Adrenal gland (tissue), 19 donors: ENCODE measurements around the gene ARAF. TPM values are rescaled to one million over a fixed set of nuclear protein-coding genes. Genes with fewer than 3 reads are reported as not detected.
"Not testable (repeated sequence)": the region's sequence is repeated elsewhere in the genome, so short reads cannot be mapped to it uniquely, and the experiment has no call there.

Source experiments
- DNase-seq, 7 donors: peaks; one replicate each; pipeline ENCODE4 v3.0.0-alpha.2; 2019 to 2020
- H3K27ac ChIP-seq, 5 donors: fragments of 200-600 bp; sonication (generic) in 4 of 5; 1 replicate in 3 of 5; 2 replicates in 2 of 5; pipeline versions ENCODE4 v1.5.1 to v1.8.0; 2016 to 2020; ENCODE audit warnings: mild to moderate bottlenecking in 1 of 5
- H3K27me3 ChIP-seq: fragments of 200-600 bp; 2 replicates; pipeline ENCODE4 v1.8.0; 2021
- H3K36me3 ChIP-seq, 2 donors: fragments of 200-600 bp; replicated peaks in 1 of 2; 1 replicate in 1 of 2; 2 replicates in 1 of 2; pipeline versions ENCODE4 v1.5.1 to v1.8.0; 2018 to 2022
- H3K4me1 ChIP-seq, 2 donors: fragments of 200-600 bp; replicated peaks in 1 of 2; 1 replicate in 1 of 2; 2 replicates in 1 of 2; pipeline versions ENCODE4 v1.5.1 to v1.8.0; 2018 to 2021
- H3K4me3 ChIP-seq, 4 donors: fragments of 200-600 bp; sonication (generic) in 3 of 4; one replicate each; pipeline ENCODE4 v1.5.1; 2016 to 2018
- H3K9me3 ChIP-seq, 3 donors: fragments of 200-600 bp; sonication (generic) in 1 of 3; replicated peaks in 1 of 3; 1 replicate in 2 of 3; 2 replicates in 1 of 3; pipeline versions ENCODE4 v1.5.1 to v1.8.0; 2016 to 2021
- POLR2A ChIP-seq, 2 donors: fragments of 450-650 bp; IDR thresholded peaks; one replicate each; pipeline ENCODE4 v1.6.1; 2017; ENCODE audit warnings: antibody characterized with exemption in 2 of 2, mild to moderate bottlenecking in 2 of 2, moderate library complexity in 1 of 2
- WGBS, 4 donors: extraction: QIAGEN DNeasy Blood & Tissue Kit in 2 of 4; methylation state at CpG; one replicate each; pipeline versions ENCODE4 v1.1.5 to v1.1.7; 2013 to 2017; 5-methylcytosine and 5-hydroxymethylcytosine counted together
- intact Hi-C, 2 donors: fragments of 100-400 bp; cut with DNase I; formaldehyde crosslinking; loops; one replicate each; pipeline versions ENCODE4 v1.14.1 to v1.15.0; 2022 to 2023
- long read RNA-seq, 10 donors: library from polyadenylated mRNA in 3 of 10; unstranded in 2 of 10; stranded (forward) in 1 of 10; transcript quantifications; one replicate each; pipeline ENCODE4 v2.0.0 and lab custom pipeline, GENCODE V29; 2021 to 2026
- polyA plus RNA-seq, 3 donors: library from polyadenylated mRNA; stranded (reverse); fragments of 200-250 nt in 2 of 3; fragments of 350-450 nt in 1 of 3; fragmentation: Illumina TruSeq in 1 of 3; extraction: RNeasy Lipid Tissue Mini Kit (QIAGEN cat#74804) in 1 of 3; gene quantifications; one replicate each; pipeline ENCODE4 v1.2.3, GENCODE V29; 2013 to 2014
- total RNA-seq, 9 donors: library from RNA; depleted of rRNA in 4 of 9; stranded (reverse); fragments of >200 nt in 4 of 9; fragments of 120-200 nt in 1 of 9; fragmentation: NEBNext Ultra II Directional in 1 of 9; extraction: Animal tissue kit (Norgen Biotek cat#: 25700) in 1 of 9; gene quantifications; one replicate each; pipeline versions ENCODE4 v1.1.0 to v1.2.4, GENCODE V29; 2013 to 2023
- TF ChIP-seq, protein P1 (sequence below), 6 experiments: fragments of 450-650 bp in 4 of 6; fragments of 200-600 bp in 2 of 6; sonication (generic) in 1 of 6; IDR thresholded peaks; 1 replicate in 5 of 6; 2 replicates in 1 of 6; pipeline versions ENCODE4 v1.5.1 to v1.8.0; 2016 to 2021; ENCODE audit warnings: antibody characterized with exemption in 6 of 6, mild to moderate bottlenecking in 2 of 6, moderate library complexity in 1 of 6
- donor health status: healthy with polysubstance abuse.
- donor health status: Bipolar disorder and iron deficiency.
- donor health status: DM: yes; HTN: yes; CAD: no.
- donor health status: DM: no; HTN: no; CAD: no.
- donor health status: DM: no; HTN: no; CAD: no.
- donor health status: DM: yes; HTN: yes; CAD: no.

The ARAF gene
- total RNA-seq (100 to 1,000 TPM in 2 of 9 donors, 10 to 100 TPM in 7; 31.2 to 113 (median 66.5) TPM), polyA plus RNA-seq (10 to 100 TPM; 51.2 to 64.5 (median 59.4) TPM)
- long read RNA-seq, donor 1, partial matches to known transcripts, result 8 of 11 reads
- long read RNA-seq, donor 1, other reads (novel, unspliced or antisense), result 0 of 11 reads
- long read RNA-seq, donor 2, partial matches to known transcripts, result 6 of 11 reads
- long read RNA-seq, donor 2, other reads (novel, unspliced or antisense), result 0 of 11 reads
- long read RNA-seq, donor 3, partial matches to known transcripts, result 0 of 4 reads
- long read RNA-seq, donor 3, other reads (novel, unspliced or antisense), result 0 of 4 reads
- long read RNA-seq, donor 4, transcript ARAF-203 (16 exons, 2,458 nt), result major isoform, 21 of 22 reads
- long read RNA-seq, donor 4, partial matches to known transcripts, result 1 of 22 reads
- long read RNA-seq, donor 4, other reads (novel, unspliced or antisense), result 0 of 22 reads
- long read RNA-seq, donor 5, transcript ARAF-203 (16 exons, 2,458 nt), result major isoform, 164 of 199 reads
- long read RNA-seq, donor 5, transcript ARAF-202 (6 exons, 1,271 nt), result minor isoform, 6 of 199 reads
- long read RNA-seq, donor 5, partial matches to known transcripts, result 22 of 199 reads
- long read RNA-seq, donor 5, other reads (novel, unspliced or antisense), result 4 of 199 reads
- long read RNA-seq, donor 6, transcript ARAF-203 (16 exons, 2,458 nt), result major isoform, 7 of 14 reads
- long read RNA-seq, donor 6, partial matches to known transcripts, result 1 of 14 reads
- long read RNA-seq, donor 6, other reads (novel, unspliced or antisense), result 6 of 14 reads
- long read RNA-seq, donor 7, partial matches to known transcripts, result 0 of 3 reads
- long read RNA-seq, donor 7, other reads (novel, unspliced or antisense), result 0 of 3 reads
- long read RNA-seq, donor 8, transcript ARAF-203 (16 exons, 2,458 nt), result major isoform, 7 of 8 reads
- long read RNA-seq, donor 8, partial matches to known transcripts, result 0 of 8 reads
- long read RNA-seq, donor 8, other reads (novel, unspliced or antisense), result 0 of 8 reads
- long read RNA-seq, donor 9, partial matches to known transcripts, result 14 of 18 reads
- long read RNA-seq, donor 9, other reads (novel, unspliced or antisense), result 0 of 18 reads
- long read RNA-seq, donor 10, transcript ARAF-203 (16 exons, 2,458 nt), result major isoform, 9 of 18 reads
- long read RNA-seq, donor 10, partial matches to known transcripts, result 8 of 18 reads
- long read RNA-seq, donor 10, other reads (novel, unspliced or antisense), result 0 of 18 reads

DNA sequence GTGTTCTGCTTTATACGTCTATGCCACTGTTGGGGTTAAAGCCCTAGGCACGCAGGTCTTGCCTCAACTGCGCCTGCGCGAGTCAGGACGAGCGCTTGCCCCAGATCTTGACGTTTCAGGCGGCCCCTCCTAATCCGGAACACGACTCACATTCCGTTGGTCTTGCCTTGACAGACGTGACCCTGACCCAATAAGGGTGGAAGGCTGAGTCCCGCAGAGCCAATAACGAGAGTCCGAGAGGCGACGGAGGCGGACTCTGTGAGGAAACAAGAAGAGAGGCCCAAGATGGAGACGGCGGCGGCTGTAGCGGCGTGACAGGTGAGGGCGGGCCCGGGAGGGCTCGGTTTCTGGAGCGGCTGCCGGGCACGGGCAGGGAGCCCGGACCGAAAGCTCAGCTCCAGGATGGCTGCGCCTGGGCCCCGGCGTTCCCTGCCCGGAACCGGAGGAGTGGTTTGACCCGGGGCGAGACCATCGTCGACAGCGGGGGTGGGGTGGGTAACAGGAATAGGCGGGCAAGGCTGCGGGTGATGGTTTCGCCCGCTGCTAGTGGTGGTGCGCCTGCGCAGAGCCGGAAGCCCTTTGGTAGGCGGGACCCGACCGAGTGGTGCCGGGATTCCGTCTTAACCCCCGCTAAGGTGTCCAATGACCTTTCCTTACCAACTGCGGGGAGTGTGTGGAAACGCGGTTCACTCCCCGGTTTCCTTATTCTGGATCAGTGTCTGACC, at the start of gene ARAF:
ARAF (plus strand) TSS at position 272 of the 725 bp plus-strand sequence. CDS start 1,763 bp downstream, outside the sequence.
- intact Hi-C loops, result loop anchor here in 1 of 2 donors (10.0 kb wide), 1 partner anchor 84 kb away; no protein-coding TSS in a partner anchor
- WGBS, 4 donors, result 0 to 39% (median 14%) methylated on average over 4 to 59 of the region's 59 CpGs
- DNase-seq, result peak; percentile 97 to 100 (median 99)
- Histone ChIP-seq H3K4me3 (peak within 1 kb of the TSS in 3 of 4 donors; percentile 52 to 63 (median 56)), H3K27me3 (no peaks in the 10 kb centered on the region), H3K36me3 (peaks cover 0 to 11% of the 10 kb centered on the region in 2 donors), H3K27ac (peak within 1 kb of the TSS; percentile 81 to 99 (median 95)), H3K9me3 (no peaks in the 10 kb centered on the region), H3K4me1 (no peaks in the 10 kb centered on the region)
- TF ChIP-seq, protein P1, sequence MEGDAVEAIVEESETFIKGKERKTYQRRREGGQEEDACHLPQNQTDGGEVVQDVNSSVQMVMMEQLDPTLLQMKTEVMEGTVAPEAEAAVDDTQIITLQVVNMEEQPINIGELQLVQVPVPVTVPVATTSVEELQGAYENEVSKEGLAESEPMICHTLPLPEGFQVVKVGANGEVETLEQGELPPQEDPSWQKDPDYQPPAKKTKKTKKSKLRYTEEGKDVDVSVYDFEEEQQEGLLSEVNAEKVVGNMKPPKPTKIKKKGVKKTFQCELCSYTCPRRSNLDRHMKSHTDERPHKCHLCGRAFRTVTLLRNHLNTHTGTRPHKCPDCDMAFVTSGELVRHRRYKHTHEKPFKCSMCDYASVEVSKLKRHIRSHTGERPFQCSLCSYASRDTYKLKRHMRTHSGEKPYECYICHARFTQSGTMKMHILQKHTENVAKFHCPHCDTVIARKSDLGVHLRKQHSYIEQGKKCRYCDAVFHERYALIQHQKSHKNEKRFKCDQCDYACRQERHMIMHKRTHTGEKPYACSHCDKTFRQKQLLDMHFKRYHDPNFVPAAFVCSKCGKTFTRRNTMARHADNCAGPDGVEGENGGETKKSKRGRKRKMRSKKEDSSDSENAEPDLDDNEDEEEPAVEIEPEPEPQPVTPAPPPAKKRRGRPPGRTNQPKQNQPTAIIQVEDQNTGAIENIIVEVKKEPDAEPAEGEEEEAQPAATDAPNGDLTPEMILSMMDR (IDR thresholded peaks at IDR 0.05), result no peak
- peak; percentile 28 to 40 for TF ChIP-seq POLR2A (IDR thresholded peaks at IDR 0.05)

DNA sequence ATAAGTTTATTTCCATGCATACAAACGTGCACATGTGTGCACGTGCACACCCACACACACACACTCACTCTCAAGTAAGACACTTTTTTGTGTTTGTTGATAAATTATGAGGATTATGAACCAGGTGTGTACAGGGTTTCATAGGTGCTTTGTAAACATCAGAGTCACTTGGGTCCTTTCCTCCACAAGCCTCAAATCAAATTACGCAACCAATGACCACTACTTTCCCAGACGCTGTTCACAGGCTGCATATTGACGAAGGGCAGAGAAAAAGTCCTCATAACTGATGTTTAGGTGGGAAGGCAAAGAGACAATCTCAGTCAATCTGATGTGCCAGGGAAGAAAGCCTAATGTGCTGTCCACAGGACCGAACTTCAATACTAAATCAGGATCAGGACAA, 48.6 kb upstream of the ARAF start:
- H3K4me1 ChIP-seq, DNase-seq, H3K9me3 ChIP-seq, intact Hi-C loops, H3K27ac ChIP-seq, H3K36me3 ChIP-seq, H3K4me3 ChIP-seq: not testable (repeated sequence)
- 54 to 81% (median 70%) methylated on average over 4 to 6 of the region's 6 CpGs for WGBS, 4 donors
- H3K27me3 ChIP-seq, result peaks cover 19% of the 10 kb centered on the region

DNA sequence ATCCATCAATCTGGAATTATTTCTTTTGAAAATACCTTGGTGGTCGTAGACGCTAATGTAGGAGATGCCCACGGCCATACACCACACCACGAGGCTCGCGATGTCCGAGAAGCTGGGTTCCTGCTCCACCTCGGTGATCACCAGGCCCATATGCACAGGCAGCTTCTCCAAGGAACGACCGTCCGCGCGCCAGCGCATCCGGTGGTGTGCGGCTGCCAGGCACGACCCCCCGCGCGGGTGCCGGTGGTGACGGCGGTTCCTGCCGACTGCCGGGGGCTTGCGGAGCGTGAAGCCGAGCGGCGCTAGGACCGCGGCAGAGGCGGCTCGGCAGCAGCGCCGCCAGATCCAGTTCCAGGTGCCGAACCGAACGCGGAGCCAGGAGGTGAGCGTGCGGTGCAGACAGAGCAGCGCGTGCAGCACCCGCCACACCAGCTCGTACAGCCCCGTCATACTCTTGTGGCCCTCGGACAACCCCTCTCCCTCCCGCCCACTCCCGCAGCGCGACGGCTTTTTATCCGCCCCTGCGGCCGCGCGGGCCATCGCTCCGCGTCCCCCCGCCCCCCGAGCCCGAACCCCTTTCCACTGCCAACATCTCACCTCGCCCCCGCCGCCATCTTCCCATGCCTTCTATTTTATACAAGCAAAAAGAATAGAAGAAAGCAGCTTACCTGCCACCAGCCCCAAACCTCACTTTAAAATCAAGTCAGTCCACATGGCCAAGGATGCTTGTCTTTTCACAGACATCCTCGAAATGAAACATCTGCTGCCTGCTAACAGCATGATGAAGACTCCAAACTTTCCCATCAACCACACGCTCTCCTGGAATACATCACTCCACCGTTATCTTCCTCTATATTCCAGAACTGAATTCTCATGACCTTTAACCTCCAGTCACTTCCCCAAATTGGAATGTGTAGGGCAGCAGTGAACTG, 47.7 kb upstream of the ARAF start:
- H3K36me3 ChIP-seq, intact Hi-C loops, H3K4me1 ChIP-seq, DNase-seq, H3K9me3 ChIP-seq, H3K27ac ChIP-seq: not testable (repeated sequence)
- H3K27me3 ChIP-seq, result peaks cover 13% of the 10 kb centered on the region
- 4 to 40% (median 18%) methylated on average over 4 to 44 of the region's 70 CpGs for WGBS, 4 donors
- H3K4me3 ChIP-seq, result peak overlapping the region in 2 of 4 donors; percentile 6 to 41

- no peaks in the 10 kb centered on the region for H3K36me3 ChIP-seq
- H3K27ac ChIP-seq, result no peak overlapping the region
- 56 to 73% (median 68%) methylated on average over 5 to 7 of the region's 7 CpGs for WGBS, 4 donors
- H3K9me3 ChIP-seq, result no peaks in the 10 kb centered on the region
- intact Hi-C loops, result no loop called here
- no peaks in the 10 kb centered on the region for H3K4me1 ChIP-seq
- peaks cover 10% of the 10 kb centered on the region for H3K27me3 ChIP-seq
- no peak for DNase-seq
- H3K4me3 ChIP-seq, result no peak overlapping the region
- TF ChIP-seq, protein P1 (IDR thresholded peaks at IDR 0.05), result no peak
- TF ChIP-seq POLR2A (IDR thresholded peaks at IDR 0.05), result no peak
Measured at GRCh38 chrX:47514533-47515235, 46.3 kb upstream of the ARAF start.
